Measurements from ENCODE around the gene KLHL29. TPM values are rescaled to one million over a fixed set of nuclear protein-coding genes. Genes with fewer than 3 reads are reported as not detected.

The KLHL29 gene
- total and polyA plus RNA-seq, 2 experiments from 2014 or later, result 5.6 to 11.0 TPM

DNA sequence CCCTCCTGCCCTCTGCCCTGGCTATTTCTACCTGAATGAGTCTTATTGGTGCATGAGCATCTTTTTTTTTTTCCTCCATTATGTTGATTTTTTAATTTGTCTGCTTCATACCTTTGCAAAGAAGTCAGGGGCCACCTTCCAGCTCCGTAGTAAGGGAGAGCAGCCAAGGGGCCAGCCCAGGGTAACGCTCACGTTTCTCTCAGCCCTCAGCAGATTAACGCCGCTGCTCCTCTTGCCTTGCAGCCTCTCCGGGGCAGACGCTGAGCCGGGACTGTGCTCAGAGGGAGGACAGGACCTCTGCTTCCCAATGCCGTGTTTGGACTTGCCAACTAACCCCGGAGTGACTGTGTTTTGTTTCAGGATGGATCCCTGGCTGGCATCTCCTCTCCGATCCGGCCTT lies 300.2 kb downstream of the KLHL29 start:
- no peak for DNase-seq (ENCODE audit: low read depth in 1 of 2, low spot score in 1 of 2)
- no peak for TF ChIP-seq CTCF (IDR thresholded peaks at IDR 0.05; ENCODE audit: low read depth, low read length)

DNA sequence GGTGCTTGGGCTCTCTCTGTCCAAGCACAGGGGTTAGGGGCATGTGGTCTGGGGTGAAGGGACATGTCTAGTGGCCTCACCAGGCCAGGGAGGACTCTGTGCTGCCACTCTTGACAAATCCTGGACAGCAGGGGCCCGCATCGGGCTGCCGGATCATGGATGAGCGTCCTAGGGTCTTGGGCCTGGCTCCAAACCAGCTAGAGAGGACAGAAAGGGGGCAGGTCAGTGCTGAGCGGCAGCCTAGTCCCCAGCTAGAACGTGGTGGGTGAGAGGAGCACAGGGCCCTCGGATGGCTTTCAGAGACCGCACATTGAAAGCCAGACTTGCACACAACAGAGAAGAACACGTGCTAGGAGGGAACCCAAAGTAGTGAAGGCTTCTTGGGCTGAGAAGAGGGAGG lies 300.7 kb downstream of the KLHL29 start:
- Histone ChIP-seq H3K9me3 (ENCODE audit: low read depth) (no peaks in the 10 kb centered on the region), H3K27me3 (no peaks in the 10 kb centered on the region), H3K27ac (no peak overlapping the region), H3K4me3 (no peak overlapping the region), H3K36me3 (no peaks in the 10 kb centered on the region), H3K4me1 (ENCODE audit: low read depth) (no peaks in the 10 kb centered on the region)
- DNase-seq (ENCODE audit: low read depth in 1 of 2, low spot score in 1 of 2), result no peak
- TF ChIP-seq CTCF (IDR thresholded peaks at IDR 0.05; ENCODE audit: low read depth, low read length), result no peak

More for the DNA sequence above, 300.2 kb downstream of the KLHL29 start:
- Histone ChIP-seq H3K9me3 (ENCODE audit: low read depth) (no peaks in the 10 kb centered on the region), H3K36me3 (no peaks in the 10 kb centered on the region), H3K27me3 (no peaks in the 10 kb centered on the region), H3K4me1 (ENCODE audit: low read depth) (no peaks in the 10 kb centered on the region), H3K27ac (no peak overlapping the region), H3K4me3 (no peak overlapping the region)

DNA sequence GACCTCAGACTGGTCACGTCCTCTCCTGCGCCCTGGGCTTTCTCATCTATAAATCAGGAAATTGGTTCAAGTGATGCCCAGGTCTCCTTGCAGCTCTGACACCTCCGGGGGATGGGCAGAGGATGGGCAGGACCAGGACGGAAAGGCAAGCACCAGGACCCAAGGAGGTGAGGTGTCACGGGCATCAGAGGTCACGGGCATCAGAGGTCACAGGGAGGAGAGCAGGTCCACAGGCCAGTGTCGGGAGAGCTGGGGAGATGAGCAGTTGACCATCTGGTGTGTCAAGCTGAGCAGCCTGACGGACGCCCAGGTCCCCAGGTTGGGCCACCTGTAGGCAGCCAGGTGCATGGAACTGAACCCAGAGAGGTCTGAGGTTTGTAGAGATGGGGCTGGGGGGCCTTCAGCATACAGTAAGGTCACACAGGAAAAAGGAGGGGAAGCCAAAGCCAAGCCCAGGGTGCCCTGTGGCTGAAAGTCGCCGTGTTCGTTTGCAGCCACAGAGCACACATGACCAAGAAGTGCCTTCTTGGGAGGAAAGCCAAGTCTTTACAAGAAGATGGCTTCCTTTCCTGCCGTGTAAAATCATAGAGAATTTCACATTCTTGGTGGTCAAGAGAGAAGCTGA lies 301.5 kb downstream of the KLHL29 start:
- no peaks in the 10 kb centered on the region for H3K9me3 ChIP-seq (ENCODE audit: low read depth)
- TF ChIP-seq CTCF (IDR thresholded peaks at IDR 0.05; ENCODE audit: low read depth, low read length), result no peak
- no peak for DNase-seq (ENCODE audit: low read depth in 1 of 2, low spot score in 1 of 2)
- H3K27ac ChIP-seq, result no peak overlapping the region
- no peaks in the 10 kb centered on the region for H3K27me3 ChIP-seq
- H3K36me3 ChIP-seq, result no peaks in the 10 kb centered on the region
- no peak overlapping the region for H3K4me3 ChIP-seq
- H3K4me1 ChIP-seq (ENCODE audit: low read depth), result no peaks in the 10 kb centered on the region

DNA sequence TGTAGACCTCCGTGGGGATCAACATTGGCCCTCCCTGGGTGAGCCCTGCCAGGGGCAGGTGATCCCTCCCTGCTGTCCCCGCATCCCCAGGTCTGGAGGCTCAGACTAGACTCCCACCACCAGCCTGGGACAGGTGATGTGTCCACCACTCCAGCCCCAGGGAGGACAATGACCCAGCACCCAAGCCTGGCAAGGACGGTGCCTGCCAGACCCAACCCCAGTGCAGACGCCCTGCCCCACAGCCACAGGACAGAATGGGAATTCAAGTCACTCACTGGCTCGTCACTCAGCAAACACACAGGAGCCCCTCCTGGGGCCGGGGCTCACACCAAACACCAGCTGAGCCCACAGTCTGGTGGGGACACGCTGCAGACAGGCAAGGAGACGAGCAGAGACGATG lies 302.2 kb downstream of the KLHL29 start:
- no peak overlapping the region for H3K27ac ChIP-seq
- H3K4me3 ChIP-seq, result no peak overlapping the region
- H3K27me3 ChIP-seq, result no peaks in the 10 kb centered on the region
- H3K36me3 ChIP-seq, result no peaks in the 10 kb centered on the region
- DNase-seq (ENCODE audit: low read depth in 1 of 2, low spot score in 1 of 2), result no peak
- no peak for TF ChIP-seq CTCF (IDR thresholded peaks at IDR 0.05; ENCODE audit: low read depth, low read length)
- no peaks in the 10 kb centered on the region for H3K4me1 ChIP-seq (ENCODE audit: low read depth)
- H3K9me3 ChIP-seq (ENCODE audit: low read depth), result no peaks in the 10 kb centered on the region

DNA sequence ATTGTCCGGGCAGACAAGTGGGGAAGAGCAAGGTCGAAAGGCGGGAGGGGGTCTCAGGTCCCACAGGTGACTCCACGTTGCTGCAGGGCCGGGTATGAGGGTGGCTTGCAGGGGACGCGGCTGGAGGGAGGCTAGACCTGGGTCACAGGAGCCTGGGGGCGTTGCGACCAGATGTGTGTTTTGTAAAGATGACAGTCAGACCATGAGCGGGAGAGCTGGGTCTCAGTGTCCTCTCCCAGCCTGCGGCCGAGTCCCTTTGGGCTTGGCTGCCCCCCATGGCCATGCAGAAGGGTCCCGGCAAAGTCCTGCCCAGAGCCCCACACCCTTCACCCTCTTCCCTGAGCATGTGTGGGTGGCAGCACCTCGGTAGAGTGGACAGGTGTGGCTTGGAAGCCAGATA lies 302.7 kb downstream of the KLHL29 start:
- no peaks in the 10 kb centered on the region for H3K36me3 ChIP-seq
- no peaks in the 10 kb centered on the region for H3K9me3 ChIP-seq (ENCODE audit: low read depth)
- no peaks in the 10 kb centered on the region for H3K4me1 ChIP-seq (ENCODE audit: low read depth)
- H3K4me3 ChIP-seq, result no peak overlapping the region
- TF ChIP-seq CTCF (IDR thresholded peaks at IDR 0.05; ENCODE audit: low read depth, low read length), result no peak
- no peak for DNase-seq (ENCODE audit: low read depth in 1 of 2, low spot score in 1 of 2)
- no peak overlapping the region for H3K27ac ChIP-seq
- H3K27me3 ChIP-seq, result no peaks in the 10 kb centered on the region
